NCI-H1417 treated with DMSO at 0.1 percent for 48 hours (cell line): ENCODE data around the gene SMIM10.
"Not testable (repeated sequence)": the region's sequence is repeated elsewhere in the genome, so short reads cannot be mapped to it uniquely, and the experiment has no call there.

Experiments used
- DNase-seq: peaks from one replicate; lab custom pipeline; 2025; lab: John Stamatoyannopoulos, UW

The SMIM10 gene

GRCh38 chrX:135015523-135016245, 24.9 kb downstream of the SMIM10 start:
- no peak for DNase-seq

GRCh38 chrX:135019890-135020289, 29.1 kb downstream of the SMIM10 start:
- not testable (repeated sequence) for DNase-seq

GRCh38 chrX:135023791-135024190, 33.0 kb downstream of the SMIM10 start:
- not testable (repeated sequence) for DNase-seq

GRCh38 chrX:135024526-135024925, 33.7 kb downstream of the SMIM10 start:
- no peak for DNase-seq

GRCh38 chrX:135030207-135030963, 39.6 kb downstream of the SMIM10 start:
- DNase-seq: not testable (repeated sequence)

GRCh38 chrX:135041149-135042123, 50.6 kb downstream of the SMIM10 start:
- DNase-seq: not testable (repeated sequence)
